GM23338 (cell line): ENCODE data around the gene SUSD1. TPM values are rescaled to one million over a fixed set of nuclear protein-coding genes. Genes with fewer than 3 reads are reported as not detected.

Experiments
- ATAC-seq: fragments of 200-7000 bp; cut with Tn5 transposase; 3 replicates; pipeline ENCODE4 v1.9.1; 2020
- DNase-seq: peaks from one replicate; pipeline ENCODE4 v3.0.0-alpha.2; 2015; ENCODE audit warnings: low spot score
- H2AFZ ChIP-seq: fragments of 200-600 bp; sonication (generic); 2 replicates; pipeline ENCODE4 v1.8.0; 2016; ENCODE audit warnings: antibody characterized with exemption, mild to moderate bottlenecking, moderate library complexity
- H3F3A ChIP-seq: fragments of 200-600 bp; sonication (generic); replicated peaks from 2 replicates; pipeline ENCODE4 v1.8.0; 2017; ENCODE audit warnings: antibody characterized with exemption, mixed run types, low read depth
- H3K27ac ChIP-seq: fragments of 200-600 bp; sonication (generic); 2 replicates; pipeline ENCODE4 v1.6.1; 2016; ENCODE audit warnings: low read depth
- H3K27me3 ChIP-seq: fragments of 200-600 bp; sonication (generic); 2 replicates; pipeline ENCODE4 v1.8.0; 2016; ENCODE audit warnings: mild to moderate bottlenecking, mixed run types, moderate library complexity; ENCODE audit not compliant: insufficient read depth
- H3K36me3 ChIP-seq: fragments of 200-600 bp; sonication (generic); 2 replicates; pipeline ENCODE4 v1.8.0; 2016; ENCODE audit warnings: mild to moderate bottlenecking; ENCODE audit not compliant: insufficient read depth
- H3K4me1 ChIP-seq: fragments of 200-600 bp; sonication (generic); 2 replicates; pipeline ENCODE4 v1.8.0; 2016; ENCODE audit warnings: mild to moderate bottlenecking, moderate library complexity; ENCODE audit not compliant: insufficient read depth
- H3K4me2 ChIP-seq: fragments of 200-600 bp; sonication (generic); 2 replicates; pipeline ENCODE4 v1.7.1; 2017; ENCODE audit warnings: mixed run types
- H3K4me3 ChIP-seq: fragments of 200-600 bp; sonication (generic); 2 replicates; pipeline ENCODE4 v1.6.1; 2016; ENCODE audit warnings: mixed run types
- H3K79me2 ChIP-seq: fragments of 200-600 bp; sonication (generic); replicated peaks from 2 replicates; pipeline ENCODE4 v1.8.0; 2017; ENCODE audit warnings: mild to moderate bottlenecking; ENCODE audit not compliant: insufficient read depth
- H3K9me2 ChIP-seq: fragments of 200-600 bp; sonication (generic); 2 replicates; pipeline ENCODE4 v1.8.0; 2017; ENCODE audit not compliant: insufficient read depth
- H4K20me1 ChIP-seq: fragments of 200-600 bp; sonication (generic); replicated peaks from 2 replicates; pipeline ENCODE4 v1.8.0; 2017; ENCODE audit warnings: mild to moderate bottlenecking; ENCODE audit not compliant: insufficient read depth
- H3K27ac Mint-ChIP-seq: 2 replicates; pipeline ENCODE4 v1.8.0; 2020; ENCODE audit warnings: inconsistent platforms, mild to moderate bottlenecking, moderate library complexity, mixed read lengths
- H3K27me3 Mint-ChIP-seq: 3 replicates; pipeline ENCODE4 v1.8.0; 2022; ENCODE audit warnings: low read depth, mild to moderate bottlenecking, moderate library complexity, mixed read lengths, inconsistent platforms; ENCODE audit not compliant: insufficient read depth, poor library complexity
- H3K36me3 Mint-ChIP-seq: 3 replicates; pipeline ENCODE4 v1.8.0; 2021; ENCODE audit warnings: low read depth, mild to moderate bottlenecking, inconsistent platforms, moderate library complexity, mixed read lengths
- H3K4me1 Mint-ChIP-seq: 3 replicates; pipeline ENCODE4 v1.8.0; 2020; ENCODE audit warnings: mild to moderate bottlenecking, inconsistent platforms, mixed read lengths
- H3K4me3 Mint-ChIP-seq: 3 replicates; pipeline ENCODE4 v1.8.0; 2021; ENCODE audit warnings: moderate library complexity, mild to moderate bottlenecking, inconsistent platforms, mixed read lengths
- H3K9me3 Mint-ChIP-seq: 3 replicates; pipeline ENCODE4 v1.8.0; 2020; ENCODE audit warnings: moderate library complexity, mild to moderate bottlenecking, inconsistent platforms, mixed read lengths
- CREB1 ChIP-seq: fragments of 250-450 bp; sonication (Bioruptor Pico); IDR thresholded peaks from 2 replicates; pipeline ENCODE4 v1.5.0; 2020; ENCODE audit warnings: low read depth, mild to moderate bottlenecking, moderate library complexity
- EZH2phosphoT487 ChIP-seq: fragments of 200-600 bp; sonication (generic); IDR thresholded peaks from one replicate; pipeline ENCODE4 v1.8.1; 2018; ENCODE audit warnings: antibody characterized with exemption; ENCODE audit not compliant: unreplicated experiment
- NANOG ChIP-seq: IDR thresholded peaks from 2 replicates; pipeline ENCODE4 v1.6.1; 2016; ENCODE audit warnings: antibody characterized with exemption, borderline replicate concordance
- POLR2AphosphoS5 ChIP-seq: IDR thresholded peaks from 2 replicates; pipeline ENCODE4 v1.6.1; 2016; ENCODE audit warnings: antibody characterized with exemption, low read depth
- STAT1 ChIP-seq: IDR thresholded peaks from one replicate; pipeline ENCODE4 v1.6.1; 2016; ENCODE audit warnings: antibody characterized with exemption; ENCODE audit not compliant: unreplicated experiment
- ZNF331 ChIP-seq: fragments of 250-450 bp; sonication (Bioruptor Pico); IDR thresholded peaks from 2 replicates; pipeline ENCODE4 v1.5.0; 2020; ENCODE audit warnings: low read depth, mild to moderate bottlenecking, moderate library complexity
- polyA plus RNA-seq: library from polyadenylated mRNA; unstranded; fragments of >200 nt; fragmentation: Nextera tagmentation; extraction: Ambion mirVana; gene quantifications from 2 replicates; pipeline ENCODE4 v1.2.1, GENCODE V29; 2016
- total RNA-seq: library from RNA; depleted of rRNA; stranded (reverse); fragments of >200 nt; shearing (Covaris generic); gene quantifications from 2 replicates; pipeline ENCODE4 v1.2.3, GENCODE V29; 2014
- TF ChIP-seq, protein P1 (sequence below): fragments of 250-450 bp; sonication (Bioruptor Pico); IDR thresholded peaks from 2 replicates; pipeline ENCODE4 v1.5.0; 2020; ENCODE audit warnings: mild to moderate bottlenecking, moderate library complexity

The SUSD1 gene
- total and polyA plus RNA-seq, 2 experiments from 2014 or later: 1.2 to 6.4 TPM

DNA sequence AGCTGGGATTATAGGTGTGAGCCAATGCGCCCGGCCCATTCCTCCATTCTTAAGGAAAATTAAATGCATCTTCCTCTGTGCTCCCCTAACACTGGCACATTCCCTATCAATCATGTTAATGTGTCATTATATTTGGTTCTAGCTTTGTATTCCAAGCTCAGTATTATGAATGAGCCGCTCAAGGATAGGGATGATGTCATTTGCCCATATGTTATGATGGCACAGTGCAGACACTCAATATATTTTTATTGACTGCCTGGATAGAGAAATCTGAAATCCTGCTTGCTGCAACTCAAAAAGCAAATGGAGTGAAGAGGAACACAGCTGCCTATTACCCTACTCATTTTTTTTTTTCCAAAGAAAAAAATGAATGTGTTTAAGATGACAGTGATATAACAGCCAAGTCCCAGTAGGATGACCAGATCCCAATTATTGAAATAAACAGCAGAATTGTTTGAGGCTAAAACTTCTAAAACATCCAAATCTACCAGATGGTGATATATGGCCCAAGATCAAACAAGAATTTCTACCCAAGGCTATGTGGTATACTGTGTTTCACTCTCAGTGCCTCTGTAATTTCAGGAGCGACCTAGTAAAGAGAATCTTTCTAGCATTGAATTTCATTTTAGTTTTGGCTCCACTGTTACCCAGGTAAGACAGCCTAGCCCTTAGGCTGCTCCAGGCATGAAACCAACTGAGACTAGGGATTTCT is 16.3 kb downstream of the SUSD1 start:
- H3K36me3 Mint-ChIP-seq: no peaks in the 10 kb centered on the region

More for the DNA sequence above, 16.3 kb downstream of the SUSD1 start:
- Mint-ChIP-seq H3K4me1 (no peaks in the 10 kb centered on the region), H3K4me3 (no peak overlapping the region), H3K9me3 (no peaks in the 10 kb centered on the region), H3K27ac (no peak overlapping the region), H3K27me3 (peaks cover 1% of the 10 kb centered on the region)
- no peak for ATAC-seq
- no peak for DNase-seq
- Histone ChIP-seq H3K9me2 (no peaks in the 10 kb centered on the region), H3K36me3 (no peaks in the 10 kb centered on the region), H3K27ac (no peak overlapping the region), H3F3A (no peaks in the 10 kb centered on the region), H3K4me1 (no peaks in the 10 kb centered on the region), H4K20me1 (no peaks in the 10 kb centered on the region), H3K4me3 (no peak overlapping the region), H3K79me2 (no peaks in the 10 kb centered on the region), H3K4me2 (no peak overlapping the region), H2AFZ (no peak overlapping the region), H3K27me3 (no peaks in the 10 kb centered on the region)
- TF ChIP-seq EZH2phosphoT487: no peak
- no peak for TF ChIP-seq STAT1
- no peak for TF ChIP-seq CREB1
- TF ChIP-seq, protein P1, sequence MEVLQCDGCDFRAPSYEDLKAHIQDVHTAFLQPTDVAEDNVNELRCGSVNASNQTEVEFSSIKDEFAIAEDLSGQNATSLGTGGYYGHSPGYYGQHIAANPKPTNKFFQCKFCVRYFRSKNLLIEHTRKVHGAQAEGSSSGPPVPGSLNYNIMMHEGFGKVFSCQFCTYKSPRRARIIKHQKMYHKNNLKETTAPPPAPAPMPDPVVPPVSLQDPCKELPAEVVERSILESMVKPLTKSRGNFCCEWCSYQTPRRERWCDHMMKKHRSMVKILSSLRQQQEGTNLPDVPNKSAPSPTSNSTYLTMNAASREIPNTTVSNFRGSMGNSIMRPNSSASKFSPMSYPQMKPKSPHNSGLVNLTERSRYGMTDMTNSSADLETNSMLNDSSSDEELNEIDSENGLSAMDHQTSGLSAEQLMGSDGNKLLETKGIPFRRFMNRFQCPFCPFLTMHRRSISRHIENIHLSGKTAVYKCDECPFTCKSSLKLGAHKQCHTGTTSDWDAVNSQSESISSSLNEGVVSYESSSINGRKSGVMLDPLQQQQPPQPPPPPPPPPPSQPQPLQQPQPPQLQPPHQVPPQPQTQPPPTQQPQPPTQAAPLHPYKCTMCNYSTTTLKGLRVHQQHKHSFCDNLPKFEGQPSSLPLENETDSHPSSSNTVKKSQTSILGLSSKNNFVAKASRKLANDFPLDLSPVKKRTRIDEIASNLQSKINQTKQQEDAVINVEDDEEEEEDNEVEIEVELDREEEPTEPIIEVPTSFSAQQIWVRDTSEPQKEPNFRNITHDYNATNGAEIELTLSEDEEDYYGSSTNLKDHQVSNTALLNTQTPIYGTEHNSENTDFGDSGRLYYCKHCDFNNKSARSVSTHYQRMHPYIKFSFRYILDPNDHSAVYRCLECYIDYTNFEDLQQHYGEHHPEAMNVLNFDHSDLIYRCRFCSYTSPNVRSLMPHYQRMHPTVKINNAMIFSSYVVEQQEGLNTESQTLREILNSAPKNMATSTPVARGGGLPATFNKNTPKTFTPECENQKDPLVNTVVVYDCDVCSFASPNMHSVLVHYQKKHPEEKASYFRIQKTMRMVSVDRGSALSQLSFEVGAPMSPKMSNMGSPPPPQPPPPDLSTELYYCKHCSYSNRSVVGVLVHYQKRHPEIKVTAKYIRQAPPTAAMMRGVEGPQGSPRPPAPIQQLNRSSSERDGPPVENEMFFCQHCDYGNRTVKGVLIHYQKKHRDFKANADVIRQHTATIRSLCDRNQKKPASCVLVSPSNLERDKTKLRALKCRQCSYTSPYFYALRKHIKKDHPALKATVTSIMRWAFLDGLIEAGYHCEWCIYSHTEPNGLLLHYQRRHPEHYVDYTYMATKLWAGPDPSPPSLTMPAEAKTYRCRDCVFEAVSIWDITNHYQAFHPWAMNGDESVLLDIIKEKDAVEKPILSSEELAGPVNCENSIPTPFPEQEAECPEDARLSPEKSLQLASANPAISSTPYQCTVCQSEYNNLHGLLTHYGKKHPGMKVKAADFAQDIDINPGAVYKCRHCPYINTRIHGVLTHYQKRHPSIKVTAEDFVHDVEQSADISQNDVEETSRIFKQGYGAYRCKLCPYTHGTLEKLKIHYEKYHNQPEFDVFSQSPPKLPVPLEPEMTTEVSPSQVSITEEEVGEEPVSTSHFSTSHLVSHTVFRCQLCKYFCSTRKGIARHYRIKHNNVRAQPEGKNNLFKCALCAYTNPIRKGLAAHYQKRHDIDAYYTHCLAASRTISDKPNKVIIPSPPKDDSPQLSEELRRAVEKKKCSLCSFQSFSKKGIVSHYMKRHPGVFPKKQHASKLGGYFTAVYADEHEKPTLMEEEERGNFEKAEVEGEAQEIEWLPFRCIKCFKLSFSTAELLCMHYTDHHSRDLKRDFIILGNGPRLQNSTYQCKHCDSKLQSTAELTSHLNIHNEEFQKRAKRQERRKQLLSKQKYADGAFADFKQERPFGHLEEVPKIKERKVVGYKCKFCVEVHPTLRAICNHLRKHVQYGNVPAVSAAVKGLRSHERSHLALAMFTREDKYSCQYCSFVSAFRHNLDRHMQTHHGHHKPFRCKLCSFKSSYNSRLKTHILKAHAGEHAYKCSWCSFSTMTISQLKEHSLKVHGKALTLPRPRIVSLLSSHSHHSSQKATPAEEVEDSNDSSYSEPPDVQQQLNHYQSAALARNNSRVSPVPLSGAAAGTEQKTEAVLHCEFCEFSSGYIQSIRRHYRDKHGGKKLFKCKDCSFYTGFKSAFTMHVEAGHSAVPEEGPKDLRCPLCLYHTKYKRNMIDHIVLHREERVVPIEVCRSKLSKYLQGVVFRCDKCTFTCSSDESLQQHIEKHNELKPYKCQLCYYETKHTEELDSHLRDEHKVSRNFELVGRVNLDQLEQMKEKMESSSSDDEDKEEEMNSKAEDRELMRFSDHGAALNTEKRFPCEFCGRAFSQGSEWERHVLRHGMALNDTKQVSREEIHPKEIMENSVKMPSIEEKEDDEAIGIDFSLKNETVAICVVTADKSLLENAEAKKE (CRISPR knock-in tag): no peak
- no peak for TF ChIP-seq POLR2AphosphoS5
- TF ChIP-seq ZNF331: no peak
- no peak for TF ChIP-seq NANOG
